Stimulated activated CD8-positive, alpha-beta memory T cell treated with anti-CD3 and anti-CD28 coated beads, Interleukin-4, amount 100 ng/mL, for 24 hours (primary cell): ENCODE data around the gene ARID5B.
A peak's percentile ranks its signal among the peaks of the same experiment; 100 is the strongest.

ENCODE experiments used
- DNase-seq: peaks from one replicate; pipeline ENCODE4 v3.0.0-alpha.2; 2020; ENCODE audit warnings: low read depth

ARID5B gene

GRCh38 chr10:62036186-62037081 lies 134.9 kb downstream of the ARID5B start:
- no peak for DNase-seq

DNA sequence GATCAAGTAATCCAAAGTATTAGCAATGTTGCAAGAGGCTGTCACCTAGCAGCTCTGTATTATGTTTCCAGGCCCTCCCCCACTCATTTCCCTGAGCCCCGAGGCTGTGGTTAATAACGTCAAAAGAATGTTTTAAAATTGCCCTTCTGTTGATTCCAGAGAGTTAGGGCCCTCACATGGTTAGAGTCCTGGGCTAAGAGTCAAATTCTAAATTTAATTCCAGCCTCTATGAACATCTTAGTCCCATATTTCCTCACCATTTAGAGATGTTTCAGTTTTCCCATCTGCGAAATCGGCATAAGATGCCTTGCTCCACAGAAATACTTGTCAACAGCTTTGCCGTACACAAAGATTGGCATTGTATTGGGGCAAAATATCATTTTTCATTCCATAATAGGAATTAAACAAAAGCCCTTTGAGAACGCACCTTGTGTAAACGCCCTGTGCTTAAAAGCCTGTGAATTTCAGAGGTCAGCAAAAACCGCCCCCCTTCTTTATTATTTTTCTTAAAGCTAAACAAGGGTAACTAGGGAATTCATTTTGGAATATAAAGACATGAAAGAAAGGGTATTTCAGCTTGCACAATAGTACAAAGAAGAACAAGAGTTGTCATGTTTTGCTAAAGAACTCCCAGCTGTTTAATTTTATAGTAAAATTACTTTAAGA lies 135.8 kb downstream of the ARID5B start:
- no peak for DNase-seq

DNA sequence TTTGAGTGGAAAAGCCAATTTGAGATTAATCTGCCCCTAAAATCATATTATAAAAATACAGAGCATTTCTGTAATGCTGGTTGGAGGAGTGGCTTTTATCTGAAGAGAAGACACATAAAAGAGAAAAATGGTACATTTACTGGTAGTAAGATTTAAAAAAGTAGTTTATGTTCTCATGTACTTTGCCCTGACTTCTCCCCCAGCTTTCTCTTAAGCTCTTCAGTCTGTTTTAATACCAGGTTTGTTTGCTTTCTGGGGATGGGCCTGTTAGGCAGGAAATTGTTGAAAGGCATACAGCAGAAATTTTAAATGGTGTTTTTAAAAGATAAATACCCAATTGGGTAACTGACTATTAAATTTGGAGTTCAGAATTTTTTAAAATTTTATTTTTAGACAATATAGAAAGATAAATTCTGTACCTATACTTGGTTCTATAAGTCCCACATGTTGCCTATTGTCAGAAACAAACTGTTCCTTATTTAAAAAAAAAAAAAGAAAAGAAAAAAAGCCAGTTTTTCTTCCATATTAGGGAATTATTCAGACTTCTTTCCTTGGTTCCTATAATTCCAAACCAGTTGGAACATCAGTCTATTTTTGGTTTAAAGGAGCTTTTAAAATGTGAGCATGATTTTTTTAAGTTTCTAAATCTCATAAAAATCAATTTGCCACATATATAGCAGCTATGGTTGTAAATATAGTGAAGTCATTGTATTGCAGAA lies 136.6 kb downstream of the ARID5B start:
- DNase-seq: no peak

DNA sequence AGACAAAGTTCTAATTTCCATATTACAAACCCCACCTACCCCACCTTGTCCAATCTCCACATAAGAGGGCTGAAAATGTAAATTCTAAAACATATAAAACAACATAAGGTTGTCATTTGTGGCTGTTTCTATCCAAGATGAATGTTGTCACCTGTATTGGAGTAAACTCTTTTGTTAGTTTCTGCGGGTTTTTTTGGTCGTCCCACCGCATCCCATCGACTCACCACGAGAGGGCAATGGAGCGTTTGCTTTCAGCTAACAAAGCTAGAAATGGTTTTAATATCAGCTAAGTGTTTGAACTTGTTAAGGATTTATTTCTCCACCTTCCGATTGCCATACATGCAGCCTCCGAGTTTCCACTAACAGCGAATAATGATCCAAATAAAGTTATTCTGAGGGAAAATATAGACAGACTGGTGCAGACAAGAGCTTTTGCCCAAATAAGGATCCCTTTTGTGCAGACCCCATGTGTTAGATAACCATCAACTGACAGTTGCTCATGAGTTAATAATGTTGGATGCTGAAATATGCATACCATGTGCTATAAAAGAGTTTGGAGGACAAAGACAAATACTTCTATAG lies 137.2 kb downstream of the ARID5B start:
- DNase-seq: peak; percentile 60

DNA sequence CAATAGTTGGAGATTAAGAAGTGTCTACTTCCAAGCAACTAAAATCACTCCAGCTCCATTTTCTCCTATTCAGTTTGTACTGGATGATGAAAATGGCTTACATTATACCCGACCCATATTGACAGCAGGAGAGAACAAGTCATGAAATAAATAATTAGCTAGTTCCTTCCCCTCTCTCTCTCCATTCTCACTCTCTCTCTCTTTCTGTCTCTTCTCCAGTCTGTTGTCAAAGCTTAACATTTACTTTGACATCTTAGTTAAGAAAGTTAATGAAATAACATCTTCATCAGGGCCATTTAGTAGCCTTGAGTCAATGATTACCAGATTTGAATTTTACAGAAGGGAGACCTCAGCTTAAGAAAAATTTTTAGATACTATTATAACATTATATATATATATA lies 138.5 kb downstream of the ARID5B start:
- no peak for DNase-seq

- no peak for DNase-seq
Observed at GRCh38 chr10:62040881-62041280, 139.4 kb downstream of the ARID5B start.

DNA sequence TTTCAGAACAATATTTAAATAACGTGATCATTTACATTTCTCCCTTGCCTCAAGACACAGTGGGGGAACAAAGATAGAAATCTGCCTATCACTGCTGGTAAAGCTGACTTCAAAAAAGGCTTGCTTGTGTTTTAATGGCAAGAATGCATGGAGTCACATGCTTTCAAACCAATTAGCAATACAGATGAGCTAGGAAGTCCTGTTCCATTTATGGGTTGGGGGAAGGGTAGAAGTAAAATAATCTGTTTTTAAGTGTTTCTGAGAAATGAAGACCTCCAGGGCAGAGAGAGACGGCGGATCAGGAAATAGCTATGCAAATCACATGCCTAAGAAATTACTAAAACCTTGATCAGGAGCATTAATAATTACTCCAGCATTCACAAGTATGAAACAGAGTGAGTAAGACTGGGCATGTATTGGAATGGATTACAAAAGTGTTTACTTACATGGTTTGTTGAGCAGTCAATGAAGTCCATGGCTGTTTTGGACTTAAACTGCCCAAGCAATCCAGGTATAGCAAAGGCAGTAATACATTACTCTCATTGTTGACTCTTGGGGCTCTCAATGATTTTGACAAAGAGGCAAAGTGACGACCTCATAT lies 142.0 kb downstream of the ARID5B start:
- DNase-seq: no peak

GRCh38 chr10:62044566-62044965 lies 143.1 kb downstream of the ARID5B start:
- no peak for DNase-seq

- DNase-seq: no peak
Observed at GRCh38 chr10:62045765-62046521, 144.4 kb downstream of the ARID5B start.

- no peak for DNase-seq
Observed at GRCh38 chr10:62046522-62047227, 145.2 kb downstream of the ARID5B start.

DNA sequence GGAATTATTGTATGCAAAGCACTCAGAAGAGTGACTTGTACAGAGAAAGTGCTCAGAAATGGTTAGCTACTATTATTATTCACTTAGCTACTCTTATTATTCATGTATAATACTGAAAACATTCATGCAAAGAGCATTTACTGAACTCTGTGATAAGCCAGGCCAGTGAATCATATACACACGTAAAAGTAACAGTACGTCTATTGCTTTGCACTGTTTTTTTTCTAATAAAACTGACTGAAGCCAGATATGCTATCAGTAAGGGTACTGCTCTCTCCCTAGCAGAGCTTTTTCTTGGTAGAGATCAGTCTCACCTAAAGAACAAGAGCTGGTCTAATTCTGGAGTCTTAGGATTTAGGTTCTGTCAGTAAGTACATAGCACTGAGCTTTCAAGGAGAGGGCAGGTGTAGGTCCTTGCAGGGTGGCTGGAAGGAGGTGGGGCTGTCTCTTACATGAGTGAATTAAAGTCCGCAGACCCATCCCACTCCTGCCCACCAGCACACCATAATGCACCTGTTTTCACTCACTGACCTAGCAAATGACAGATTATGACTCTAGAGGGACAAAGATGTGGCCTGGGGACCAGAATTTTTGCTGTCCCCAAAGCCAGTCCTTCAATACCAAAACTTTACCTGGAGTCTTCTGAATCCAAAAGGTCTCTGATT lies 145.9 kb downstream of the ARID5B start:
- no peak for DNase-seq

- no peak for DNase-seq
Observed at GRCh38 chr10:62047960-62048383, 146.5 kb downstream of the ARID5B start.

DNA sequence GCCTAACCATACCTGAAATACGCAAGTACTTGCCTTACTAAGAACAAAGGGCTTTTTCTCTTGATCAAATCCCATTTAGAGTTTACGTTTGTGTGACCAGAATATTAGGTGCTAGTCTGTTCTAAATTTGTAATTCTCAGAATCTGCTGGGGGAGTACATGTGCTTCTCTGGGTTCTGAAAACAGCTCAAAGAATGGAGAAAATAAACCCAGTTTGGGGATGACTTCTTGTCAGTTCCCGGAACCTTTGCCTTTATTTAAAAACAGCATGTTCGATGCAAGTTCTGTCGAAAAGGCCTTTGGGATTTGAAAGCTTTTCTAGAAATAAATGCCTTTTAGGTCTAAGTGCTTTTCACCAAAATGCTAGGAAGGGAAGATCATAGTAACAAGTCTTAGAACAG lies 147.0 kb downstream of the ARID5B start:
- no peak for DNase-seq

DNA sequence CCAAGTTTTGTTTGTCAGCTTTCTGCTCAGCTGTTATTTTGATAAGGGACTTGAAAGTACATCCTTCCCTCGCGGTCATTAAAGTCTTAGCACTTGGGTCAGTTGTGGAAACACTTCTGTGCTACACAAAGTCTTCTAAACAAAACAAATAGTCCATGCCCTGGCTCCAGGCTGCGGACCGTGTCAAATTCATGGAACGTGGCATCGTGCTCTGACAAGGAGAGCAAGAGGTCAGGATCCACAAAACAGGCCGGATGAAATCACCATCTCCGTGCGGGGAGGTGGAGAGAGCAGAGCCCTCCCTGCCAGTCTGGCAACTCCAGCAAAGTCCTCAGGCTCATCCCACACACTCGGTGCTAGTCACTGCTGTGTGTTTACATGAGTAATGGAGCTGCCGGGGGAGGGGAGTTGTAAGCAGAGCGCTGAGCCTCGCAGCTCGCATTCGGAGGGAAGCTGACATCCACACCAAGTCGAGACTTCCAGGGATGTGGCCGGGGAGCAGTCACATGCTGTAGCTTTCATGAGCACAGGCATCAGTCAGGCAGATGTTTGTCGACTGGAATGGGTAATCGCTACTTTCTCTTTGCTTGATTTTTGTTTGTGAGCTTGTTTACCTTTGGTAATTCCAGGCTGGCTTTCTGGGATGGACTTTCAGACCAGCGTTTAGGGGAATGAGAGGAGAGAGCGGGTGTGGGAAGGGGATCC lies 147.6 kb downstream of the ARID5B start:
- DNase-seq: peak; percentile 39

DNA sequence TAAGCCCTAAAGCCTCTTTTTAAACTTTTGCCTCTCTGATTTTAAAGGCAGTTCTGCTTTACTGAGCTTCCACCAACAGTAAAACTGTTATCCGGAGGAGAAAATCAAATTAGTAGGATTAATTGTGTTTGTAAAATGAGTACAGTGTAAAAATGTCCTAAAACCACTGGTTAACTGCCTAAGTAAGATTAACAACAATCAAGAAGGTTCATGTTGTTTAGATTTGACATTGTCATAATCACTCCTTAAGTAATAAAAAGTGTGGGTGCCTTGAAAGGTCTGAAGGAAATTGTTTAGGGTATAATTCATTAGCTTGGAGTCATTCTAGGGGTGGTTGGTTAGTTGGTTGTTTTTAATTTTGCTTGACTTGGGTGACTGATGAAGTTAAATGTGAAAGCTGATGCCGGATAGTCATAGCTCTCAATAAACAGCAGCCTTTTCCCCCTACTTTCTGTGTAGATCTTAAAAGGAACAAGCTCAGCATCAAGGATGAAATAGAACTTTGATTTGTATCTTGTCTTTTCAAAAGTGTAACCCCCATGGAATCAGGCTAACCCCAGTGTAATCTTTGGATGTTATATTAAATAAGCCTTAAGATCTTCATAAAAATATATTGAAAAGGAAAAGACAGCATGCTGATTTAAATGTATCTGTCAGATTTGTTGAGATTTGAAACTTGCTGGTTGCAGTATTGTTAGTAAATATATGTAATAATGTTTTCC lies 148.3 kb downstream of the ARID5B start:
- DNase-seq: no peak

- DNase-seq: no peak
Observed at GRCh38 chr10:62050346-62050892, 148.9 kb downstream of the ARID5B start.

- peak; percentile 60 for DNase-seq
Observed at GRCh38 chr10:62050893-62051433, 149.5 kb downstream of the ARID5B start.

DNA sequence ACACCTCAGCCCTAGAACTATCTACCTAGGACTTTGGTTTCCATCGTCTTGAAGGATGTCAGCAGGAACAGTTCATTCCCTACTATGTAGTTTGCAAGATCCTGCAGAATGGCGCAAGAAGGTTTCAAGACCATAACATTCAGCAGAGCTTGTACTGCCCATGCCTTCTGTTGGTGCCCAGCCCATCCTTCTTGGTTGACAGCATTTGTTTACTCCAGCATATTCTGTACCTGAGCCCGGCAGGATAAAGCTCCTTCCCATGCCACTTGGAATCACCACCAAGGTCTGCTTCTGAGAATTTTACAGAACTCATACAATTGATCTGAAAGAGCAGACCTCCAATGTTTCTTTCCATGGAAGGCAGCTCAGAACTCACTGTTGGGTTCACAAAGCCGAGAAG lies 150.8 kb downstream of the ARID5B start:
- DNase-seq: no peak
